Spleen (tissue), 7 donors: ENCODE data around the gene ELAVL3.
A peak's percentile ranks its signal among the peaks of the same experiment; 100 is the strongest.

Source experiments
- CTCF ChIP-seq, 11 experiments: fragments of 200-600 bp in 7 of 11; fragments of 450-650 bp in 4 of 11; sonication (generic) in 4 of 11; IDR thresholded peaks in 8 of 11; conservative IDR thresholded peaks in 3 of 11; 1 replicate in 7 of 11; 2 replicates in 4 of 11; pipeline versions ENCODE4 v1.4.0 to v1.8.0; 2016 to 2021; ENCODE audit warnings: antibody characterized with exemption in 11 of 11, inconsistent platforms in 4 of 11, mild to moderate bottlenecking in 1 of 11
- POLR2A ChIP-seq, 3 donors: fragments of 450-650 bp; IDR thresholded peaks; one replicate each; pipeline ENCODE4 v1.5.1; 2017; ENCODE audit warnings: antibody characterized with exemption in 3 of 3, mild to moderate bottlenecking in 1 of 3
- POLR2AphosphoS5 ChIP-seq, 3 donors: sonication (generic); formaldehyde crosslinking; IDR thresholded peaks; one replicate each; pipeline ENCODE4 v1.5.1; 2017; ENCODE audit warnings: antibody characterized with exemption in 3 of 3
- donor health status: DM: no; HTN: no; CAD: no; lungs with moderate emphysema.
- donor health status: DM: no; HTN: no; CAD: no.
- donor health status: DM: no; HTN: no; CAD: no.

- TF ChIP-seq CTCF (IDR thresholded peaks at IDR 0.05 in 8 of 11, conservative IDR thresholded peaks at IDR 0.05 in 3 of 11): no peak
- no peak for TF ChIP-seq POLR2A (IDR thresholded peaks at IDR 0.05)
- peak in 1 of 3 donors; percentile 13 for TF ChIP-seq POLR2AphosphoS5 (IDR thresholded peaks at IDR 0.05)
These were observed 2.7 kb upstream of the ELAVL3 start for GRCh38 chr19:11483366-11484111.
